HG02642 (cell line): Measurements from ENCODE around the gene CBX8.

ENCODE experiments used
- ATAC-seq: cut with Tn5 transposase; IDR thresholded peaks from one replicate; pipeline ENCODE4 v1.9.1; 2021; ENCODE audit warnings: mild to moderate bottlenecking; ENCODE audit not compliant: unreplicated experiment, poor library complexity

CBX8 gene

GRCh38 chr17:79835953-79836509, 39.2 kb upstream of the CBX8 start:
- no peak for ATAC-seq

GRCh38 chr17:79835470-79835899, 38.6 kb upstream of the CBX8 start:
- no peak for ATAC-seq

- ATAC-seq = no peak
Observed at GRCh38 chr17:79834565-79835469, 37.9 kb upstream of the CBX8 start.

GRCh38 chr17:79833744-79834564, 37.1 kb upstream of the CBX8 start:
- no peak for ATAC-seq

- no peak for ATAC-seq
Observed at GRCh38 chr17:79833110-79833450, 36.2 kb upstream of the CBX8 start.

GRCh38 chr17:79832218-79833109, 35.6 kb upstream of the CBX8 start:
- ATAC-seq = no peak

GRCh38 chr17:79831265-79832217, 34.7 kb upstream of the CBX8 start:
- no peak for ATAC-seq

GRCh38 chr17:79830763-79831264, 33.9 kb upstream of the CBX8 start:
- ATAC-seq = no peak

GRCh38 chr17:79830303-79830702, 33.4 kb upstream of the CBX8 start:
- ATAC-seq = no peak

- ATAC-seq = no peak
Observed at GRCh38 chr17:79829457-79829856, 32.6 kb upstream of the CBX8 start.

GRCh38 chr17:79829004-79829403, 32.1 kb upstream of the CBX8 start:
- no peak for ATAC-seq

GRCh38 chr17:79826841-79827578, 30.1 kb upstream of the CBX8 start:
- ATAC-seq = no peak

- ATAC-seq = no peak
Observed at GRCh38 chr17:79826204-79826680, 29.4 kb upstream of the CBX8 start.

GRCh38 chr17:79825580-79825921, 28.7 kb upstream of the CBX8 start:
- no peak for ATAC-seq

- no peak for ATAC-seq
Observed at GRCh38 chr17:79824893-79825579, 28.2 kb upstream of the CBX8 start.

GRCh38 chr17:79824234-79824633, 27.4 kb upstream of the CBX8 start:
- no peak for ATAC-seq

GRCh38 chr17:79822583-79823124, 25.8 kb upstream of the CBX8 start:
- ATAC-seq = no peak
